GM10248 (cell line): ENCODE data around the gene PLEKHG3.

Experiments
- CTCF ChIA-PET: fragments of 300-600 bp; sonication (Branson Sonifier 250); formaldehyde crosslinking; extraction: SDS; loops from one replicate; lab custom pipeline; 2021; ENCODE audit warnings: antibody characterized with exemption; lab: Yijun Ruan, JAX
- POLR2A ChIA-PET: fragments of 350-650 bp; sonication (Branson Sonifier 250); formaldehyde crosslinking; extraction: SDS; loops from one replicate; lab custom pipeline; 2020; ENCODE audit warnings: antibody characterized with exemption; lab: Yijun Ruan, JAX
- DNase-seq: peaks from one replicate; pipeline ENCODE4 v3.0.0; 2012; ENCODE audit errors: extremely low spot score
- TF ChIP-seq, protein P1 (sequence below): IDR thresholded peaks from 2 replicates; pipeline ENCODE4 v1.5.1; 2012; ENCODE audit warnings: mild to moderate bottlenecking, low read depth; ENCODE audit errors: extremely low read depth, missing control alignments, control extremely low read depth

The PLEKHG3 gene

DNA sequence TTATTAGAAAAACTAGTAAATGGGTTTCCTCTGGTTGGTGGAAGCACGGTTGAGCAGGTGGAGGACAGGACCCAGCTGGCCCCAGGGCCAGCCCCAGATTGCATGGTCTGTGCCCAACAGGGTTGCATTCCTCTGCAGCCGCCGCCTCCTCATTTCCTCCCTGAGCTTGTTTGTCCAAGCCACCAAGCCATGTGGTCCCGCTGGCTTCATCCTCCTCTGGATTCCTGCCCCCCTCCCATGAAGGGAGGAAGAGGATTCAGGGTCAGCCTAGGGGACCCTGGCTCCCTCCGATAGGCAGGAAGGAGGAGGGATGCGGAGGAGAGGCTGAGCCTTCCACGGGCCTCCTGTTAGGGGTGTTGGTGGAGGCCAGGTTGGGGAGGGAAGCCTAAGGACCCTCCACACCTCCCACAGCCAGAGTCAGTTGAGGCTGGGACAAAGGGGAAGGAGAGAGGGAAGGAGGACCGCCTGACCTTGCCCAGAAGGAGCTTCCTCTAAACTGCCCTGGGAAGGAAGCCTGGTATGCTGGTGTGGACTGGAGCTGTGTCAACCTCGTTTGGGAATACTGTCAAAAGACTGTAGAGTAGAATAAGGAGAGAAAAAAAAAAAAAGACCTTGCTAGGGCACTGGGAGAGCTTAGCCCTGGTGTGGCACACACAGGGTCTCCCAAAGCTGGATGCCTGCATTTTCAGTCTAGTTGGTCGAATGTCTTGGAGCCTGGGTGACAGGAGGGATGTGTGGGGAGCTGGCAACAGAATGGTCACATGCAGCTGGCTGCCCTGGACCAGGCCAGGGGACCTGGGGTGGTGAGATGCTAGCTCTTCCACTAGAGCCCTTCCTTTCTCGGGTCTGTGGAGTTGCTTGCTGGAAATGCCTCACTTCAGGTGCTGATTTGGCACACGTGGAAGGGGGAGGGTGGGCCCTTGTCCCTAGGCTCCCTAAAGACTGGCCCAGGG, 42.4 kb downstream of the PLEKHG3 start:
- TF ChIP-seq, protein P1, sequence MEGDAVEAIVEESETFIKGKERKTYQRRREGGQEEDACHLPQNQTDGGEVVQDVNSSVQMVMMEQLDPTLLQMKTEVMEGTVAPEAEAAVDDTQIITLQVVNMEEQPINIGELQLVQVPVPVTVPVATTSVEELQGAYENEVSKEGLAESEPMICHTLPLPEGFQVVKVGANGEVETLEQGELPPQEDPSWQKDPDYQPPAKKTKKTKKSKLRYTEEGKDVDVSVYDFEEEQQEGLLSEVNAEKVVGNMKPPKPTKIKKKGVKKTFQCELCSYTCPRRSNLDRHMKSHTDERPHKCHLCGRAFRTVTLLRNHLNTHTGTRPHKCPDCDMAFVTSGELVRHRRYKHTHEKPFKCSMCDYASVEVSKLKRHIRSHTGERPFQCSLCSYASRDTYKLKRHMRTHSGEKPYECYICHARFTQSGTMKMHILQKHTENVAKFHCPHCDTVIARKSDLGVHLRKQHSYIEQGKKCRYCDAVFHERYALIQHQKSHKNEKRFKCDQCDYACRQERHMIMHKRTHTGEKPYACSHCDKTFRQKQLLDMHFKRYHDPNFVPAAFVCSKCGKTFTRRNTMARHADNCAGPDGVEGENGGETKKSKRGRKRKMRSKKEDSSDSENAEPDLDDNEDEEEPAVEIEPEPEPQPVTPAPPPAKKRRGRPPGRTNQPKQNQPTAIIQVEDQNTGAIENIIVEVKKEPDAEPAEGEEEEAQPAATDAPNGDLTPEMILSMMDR: no peak
- no peak for DNase-seq
- ChIA-PET POLR2A (no interaction called here), CTCF (interaction anchor here (1.0 to 1.1 kb wide), 2 partner anchors 13 to 18 kb away, joined by 3 to 4 read pairs; no protein-coding TSS in a partner anchor)

DNA sequence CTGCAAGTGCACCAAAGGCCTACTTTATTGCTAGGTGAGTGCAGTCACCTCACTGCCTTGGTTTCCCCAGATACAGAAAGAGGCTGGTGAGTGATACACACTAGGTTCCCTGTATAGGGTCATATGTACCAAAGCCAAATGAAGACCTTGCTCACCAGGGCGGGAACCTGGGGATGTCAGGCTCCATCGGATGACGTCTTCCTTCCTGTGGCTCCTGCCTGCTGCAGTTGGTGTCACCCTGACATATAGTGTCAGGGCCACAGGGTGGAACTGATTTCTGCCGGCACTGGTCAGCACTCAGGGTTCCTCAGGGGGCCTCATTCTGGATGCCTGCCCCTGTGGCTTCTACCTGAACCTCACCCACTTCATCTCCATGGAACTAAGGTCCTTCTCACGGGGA, 43.1 kb downstream of the PLEKHG3 start:
- POLR2A ChIA-PET: no interaction called here
- CTCF ChIA-PET: interaction anchor here (0.9 to 1.0 kb wide), 2 partner anchors 12 to 18 kb away, joined by 3 read pairs; no protein-coding TSS in a partner anchor
- no peak for DNase-seq
- TF ChIP-seq, protein P1: no peak

DNA sequence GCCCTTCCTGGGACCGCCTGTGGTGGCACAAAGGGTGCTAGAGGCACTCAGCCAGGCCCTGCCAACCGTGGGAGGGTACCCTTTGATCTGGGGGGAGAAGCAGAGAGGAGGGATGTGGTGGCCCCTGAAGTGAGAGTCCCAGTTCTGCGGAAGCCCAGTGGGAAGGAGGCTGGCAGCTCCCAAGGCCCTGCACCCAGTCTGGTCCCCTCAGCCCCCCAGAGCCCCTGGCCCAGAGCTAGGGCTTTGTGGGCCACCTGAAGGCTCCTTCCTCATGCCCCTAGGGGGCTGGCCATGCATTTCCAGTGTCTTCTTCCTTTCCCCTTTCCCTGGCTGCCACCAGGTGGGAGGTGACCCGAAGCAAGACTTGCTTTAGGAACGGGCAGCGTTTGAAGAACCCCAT, 44.3 kb downstream of the PLEKHG3 start:
- no peak for DNase-seq
- ChIA-PET CTCF (interaction anchor here (1.6 kb wide), 1 partner anchor 143 kb away, joined by 5 read pairs; no protein-coding TSS in a partner anchor), POLR2A (no interaction called here)
- TF ChIP-seq, protein P1: no peak

DNA sequence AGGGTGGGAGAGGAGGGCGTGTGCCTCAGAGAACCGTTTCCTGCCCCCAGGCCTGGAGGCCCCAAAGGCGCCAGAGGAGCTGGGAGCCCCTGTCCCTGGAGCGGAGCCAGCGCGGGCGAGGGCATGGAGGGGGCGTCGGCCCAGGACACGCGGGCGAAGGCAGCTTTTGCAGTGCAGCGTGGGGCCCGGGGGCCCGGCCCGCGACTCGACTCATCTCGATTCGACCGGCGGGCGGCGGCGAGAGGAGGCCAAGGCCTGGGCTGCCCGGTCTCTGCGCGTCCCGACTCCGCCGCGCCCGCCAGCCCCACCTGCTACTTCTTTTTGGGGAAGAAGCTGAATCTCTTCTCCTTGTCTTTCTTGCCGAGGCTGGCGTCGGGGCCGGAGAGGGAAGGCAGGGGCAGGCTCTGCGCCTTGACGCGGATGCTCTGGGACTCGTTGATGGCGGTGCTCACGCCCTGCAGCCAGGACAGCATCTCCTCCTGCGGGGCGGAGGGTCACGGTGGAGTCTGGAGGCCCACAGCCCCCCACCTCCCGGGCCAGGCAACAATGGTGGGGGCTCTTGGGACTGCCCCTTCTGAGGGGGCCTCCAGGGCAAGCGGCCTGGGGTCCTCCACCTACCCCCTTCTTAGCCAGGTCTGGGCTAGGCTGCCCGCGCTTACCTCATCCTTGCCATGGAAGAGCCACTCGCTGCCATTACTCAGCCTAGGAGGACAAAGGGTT, 44.9 kb downstream of the PLEKHG3 start:
- POLR2A ChIA-PET: no interaction called here
- CTCF ChIA-PET: interaction anchor here (1.2 to 1.6 kb wide), 4 partner anchors 10 to 143 kb away, joined by 5 to 6 read pairs (median 5); no protein-coding TSS in a partner anchor
- DNase-seq: no peak
- TF ChIP-seq, protein P1: no peak

DNA sequence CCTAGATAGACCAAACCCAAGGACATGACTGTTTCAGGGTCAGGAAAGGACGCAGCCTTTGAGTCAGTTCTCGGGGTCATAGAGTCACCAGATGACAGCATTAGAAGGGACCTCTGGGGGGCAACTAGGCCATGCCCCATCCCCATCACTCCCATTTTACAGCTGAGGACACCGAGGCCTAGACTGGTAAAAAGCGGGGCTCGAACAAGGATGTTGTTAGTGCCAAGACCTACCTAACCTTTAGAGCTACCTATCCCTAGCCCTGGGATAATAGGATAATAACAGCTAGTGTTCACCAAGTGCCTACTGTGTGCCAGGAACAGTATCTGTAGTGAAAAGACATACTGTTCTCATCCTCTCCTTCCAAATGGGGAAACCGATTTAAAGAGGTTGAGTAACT, 48.7 kb downstream of the PLEKHG3 start:
- TF ChIP-seq, protein P1: no peak
- POLR2A ChIA-PET: no interaction called here

DNA sequence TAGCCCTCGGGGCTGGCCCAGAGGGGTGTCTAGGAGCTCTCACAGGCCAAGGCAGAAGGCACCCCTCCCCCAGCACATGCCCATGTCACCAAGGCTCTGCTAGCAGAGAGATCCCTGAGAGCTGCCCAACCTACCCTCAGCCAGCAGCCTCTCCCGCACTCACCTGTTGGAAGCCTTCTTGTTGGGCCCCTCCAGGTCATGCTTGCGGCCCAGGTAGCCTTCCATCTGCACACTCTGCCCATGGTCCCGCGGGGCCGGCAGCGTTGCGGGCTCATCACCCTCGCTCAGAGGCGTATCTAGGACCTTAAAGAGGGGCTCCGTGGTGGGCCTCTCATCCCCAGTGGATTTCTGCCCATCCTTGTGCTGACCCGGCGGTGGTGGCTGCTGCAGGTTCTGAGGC, 49.1 kb downstream of the PLEKHG3 start:
- CTCF ChIA-PET: interaction anchor here (1.4 to 2.3 kb wide), 3 partner anchors 9 to 12 kb away, joined by 4 to 10 read pairs (median 4); no protein-coding TSS in a partner anchor
- no peak for DNase-seq
- POLR2A ChIA-PET: no interaction called here
- TF ChIP-seq, protein P1: no peak

More for the DNA sequence above, 48.7 kb downstream of the PLEKHG3 start:
- DNase-seq: no peak
- CTCF ChIA-PET: interaction anchor here (1.4 to 2.3 kb wide), 3 partner anchors 9 to 12 kb away, joined by 4 to 10 read pairs (median 4); no protein-coding TSS in a partner anchor
